NCI-H748 (cell line): Measurements from ENCODE around the gene PLAGL2.

Experiments used
- DNase-seq: peaks from one replicate; lab custom pipeline; 2025; ENCODE audit not compliant: unreplicated experiment; lab: John Stamatoyannopoulos, UW

Gene PLAGL2

GRCh38 chr20:32231847-32232246 is 24.3 kb upstream of the PLAGL2 start:
- no peak for DNase-seq

GRCh38 chr20:32231245-32231644 is 23.7 kb upstream of the PLAGL2 start:
- no peak for DNase-seq

GRCh38 chr20:32230707-32231106 is 23.2 kb upstream of the PLAGL2 start:
- DNase-seq: no peak

GRCh38 chr20:32229251-32229747 is 21.8 kb upstream of the PLAGL2 start:
- DNase-seq: no peak

GRCh38 chr20:32227744-32228688 is 20.5 kb upstream of the PLAGL2 start:
- no peak for DNase-seq

- DNase-seq: no peak
Measured at GRCh38 chr20:32227306-32227705, 19.8 kb upstream of the PLAGL2 start.

- DNase-seq: no peak
Measured at GRCh38 chr20:32226391-32226790, 18.8 kb upstream of the PLAGL2 start.

GRCh38 chr20:32224463-32224862 is 16.9 kb upstream of the PLAGL2 start:
- DNase-seq: no peak

GRCh38 chr20:32218156-32218900 is 10.8 kb upstream of the PLAGL2 start:
- DNase-seq: no peak

- DNase-seq: no peak
Measured at GRCh38 chr20:32216179-32217142, 8.9 kb upstream of the PLAGL2 start.

GRCh38 chr20:32215729-32216128 is 8.2 kb upstream of the PLAGL2 start:
- no peak for DNase-seq

GRCh38 chr20:32215147-32215546 is 7.6 kb upstream of the PLAGL2 start:
- no peak for DNase-seq

GRCh38 chr20:32213870-32214269 is 6.3 kb upstream of the PLAGL2 start:
- no peak for DNase-seq

GRCh38 chr20:32209850-32210605 is 2.5 kb upstream of the PLAGL2 start:
- DNase-seq: no peak

GRCh38 chr20:32208499-32209154 is 1.1 kb upstream of the PLAGL2 start:
- DNase-seq: peak; percentile 11

GRCh38 chr20:32206760-32207625 is 550 bp downstream of the PLAGL2 start:
- peak; percentile 25 for DNase-seq

- DNase-seq: no peak
Measured at GRCh38 chr20:32205843-32206759, 1.4 kb downstream of the PLAGL2 start.
